CD4-positive, alpha-beta T cell treated with Interleukin-6 at 100 ng/mL for 8 hours (primary cell): ENCODE measurements around the gene TRUB1.

Experiments
- DNase-seq: peaks from one replicate; pipeline ENCODE4 v3.0.0-alpha.2; 2020; ENCODE audit warnings: mixed read lengths, low spot score

TRUB1 gene

GRCh38 chr10:114982989-114983388, 45.0 kb downstream of the TRUB1 start:
- DNase-seq, result no peak

DNA sequence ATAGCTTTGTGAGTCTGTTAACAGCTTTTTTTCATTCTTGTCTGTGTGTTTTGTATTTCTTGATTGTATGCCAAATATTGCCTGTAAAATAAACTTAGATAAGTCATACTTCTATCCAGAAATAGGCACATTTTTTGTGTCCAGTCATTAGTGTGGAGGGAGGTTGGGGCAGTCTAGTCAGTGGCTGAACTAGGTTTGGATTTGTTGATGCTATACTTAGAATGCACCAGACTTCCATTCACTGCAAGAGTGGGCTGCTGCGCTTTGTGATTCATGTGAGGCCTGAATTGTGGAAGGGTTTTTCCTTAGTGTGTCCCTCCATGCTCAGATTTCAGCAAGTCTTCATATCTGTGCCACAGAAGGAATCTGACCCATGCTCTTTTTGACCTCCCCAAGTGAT, 50.0 kb downstream of the TRUB1 start:
- DNase-seq, result no peak

GRCh38 chr10:114990586-114990985, 52.6 kb downstream of the TRUB1 start:
- no peak for DNase-seq

DNA sequence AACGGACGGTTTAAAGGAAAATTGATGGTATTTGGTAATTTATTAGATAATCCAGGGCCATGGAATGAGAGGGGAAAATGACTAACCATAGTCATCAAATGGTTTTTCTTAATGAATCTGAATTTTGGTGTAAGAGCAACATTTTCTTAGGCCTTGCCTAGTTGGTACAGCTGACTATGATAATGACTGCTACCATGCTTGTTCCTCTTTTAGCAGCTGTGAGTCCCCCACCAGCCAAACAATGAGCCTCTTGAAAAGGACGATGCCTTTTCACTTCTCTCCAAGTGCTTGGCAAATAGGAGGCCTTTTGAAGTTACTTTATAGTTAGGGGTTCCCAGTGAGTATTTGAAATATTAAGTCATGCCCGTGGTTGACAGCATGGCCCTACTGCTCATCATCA, 53.0 kb downstream of the TRUB1 start:
- no peak for DNase-seq

DNA sequence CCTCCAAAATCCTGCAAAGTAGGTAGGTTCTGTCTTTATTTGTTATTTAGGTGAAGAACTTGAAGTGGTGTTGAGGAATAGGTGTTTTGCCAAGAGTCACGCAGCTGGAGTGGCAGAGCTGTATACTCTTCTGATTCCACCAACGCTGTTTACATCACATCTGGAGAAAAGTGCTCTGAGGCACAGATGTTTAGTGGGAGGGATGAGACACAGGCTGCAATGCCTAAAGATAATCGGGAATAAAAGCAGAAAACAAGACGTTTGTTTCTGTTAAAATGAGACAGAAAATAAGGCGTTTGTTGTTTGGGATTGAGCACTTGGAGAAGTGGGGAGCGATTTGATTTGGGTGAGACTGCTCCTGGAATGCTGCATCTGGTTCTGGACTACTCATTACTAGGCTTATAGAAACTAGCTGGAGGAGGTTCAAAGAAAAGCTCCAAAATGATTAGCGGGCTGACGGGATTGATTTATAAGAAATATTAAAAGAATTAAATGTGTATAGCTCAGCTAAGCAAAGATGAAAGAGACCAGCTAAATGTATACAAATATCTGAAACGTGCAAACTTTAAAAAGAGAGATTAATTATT, 54.3 kb downstream of the TRUB1 start:
- no peak for DNase-seq

GRCh38 chr10:114995468-114996247, 57.7 kb downstream of the TRUB1 start:
- no peak for DNase-seq

- no peak for DNase-seq
These were observed 58.5 kb downstream of the TRUB1 start for GRCh38 chr10:114996542-114996941.

DNA sequence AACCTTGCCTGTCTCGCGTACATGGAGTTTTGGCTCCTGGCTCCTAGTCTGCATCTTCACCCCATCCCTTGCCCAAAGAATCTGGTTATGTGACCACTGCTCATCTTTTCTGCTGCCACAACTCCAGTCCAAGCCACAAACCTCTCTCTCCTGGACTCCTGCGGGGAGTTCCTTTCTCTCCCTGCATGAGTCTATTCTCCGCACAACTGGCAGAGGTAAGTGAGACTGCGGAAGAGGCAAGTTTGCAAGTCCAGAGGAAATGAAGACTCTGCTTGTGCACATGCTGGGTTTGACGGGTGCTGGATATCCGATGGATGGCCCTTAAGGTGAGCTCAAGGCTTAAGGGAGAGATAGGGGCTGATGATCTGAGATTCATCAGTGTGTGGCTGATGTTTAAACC, 61.0 kb downstream of the TRUB1 start:
- DNase-seq, result no peak

DNA sequence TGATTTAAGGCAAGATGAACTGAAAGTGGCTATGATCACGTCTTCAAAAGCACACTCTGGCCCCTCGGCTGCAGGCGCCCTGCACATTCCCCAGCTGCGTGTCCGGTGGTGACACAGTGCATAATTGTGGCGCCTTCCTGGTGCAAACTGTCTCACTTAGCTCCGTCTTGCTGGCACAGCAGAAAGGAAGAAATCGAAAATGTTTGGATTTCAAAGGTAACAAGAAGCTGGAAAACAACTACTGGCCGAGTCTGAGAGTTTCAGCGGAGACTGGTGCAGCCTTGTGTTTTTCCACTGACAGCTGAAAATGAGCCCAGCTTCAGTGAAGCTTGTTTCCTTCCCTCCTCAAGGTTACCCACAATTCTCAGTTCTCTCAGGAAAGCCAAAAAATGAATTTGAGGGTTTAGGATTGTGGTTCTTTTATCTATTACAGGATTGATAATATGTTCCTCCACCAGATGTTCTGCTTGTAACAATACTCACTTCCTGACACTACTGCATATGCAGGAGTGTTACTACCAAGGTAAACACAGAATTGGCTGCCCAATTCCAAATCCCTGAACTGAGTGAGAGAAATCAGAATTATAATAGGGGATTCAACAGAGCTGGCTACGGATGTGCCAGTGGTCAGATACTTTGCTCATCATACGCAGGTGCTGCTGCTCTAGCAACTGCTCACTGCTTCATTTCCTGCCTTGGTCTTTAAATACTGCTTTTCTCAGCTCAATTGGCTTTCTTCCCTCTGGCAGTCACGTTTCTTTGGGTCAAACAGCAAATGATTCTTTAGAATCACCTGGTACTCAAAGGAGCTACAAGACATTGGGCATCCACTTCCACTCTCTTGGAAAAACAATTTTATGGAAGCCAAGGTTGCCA, 63.7 kb downstream of the TRUB1 start:
- no peak for DNase-seq

DNA sequence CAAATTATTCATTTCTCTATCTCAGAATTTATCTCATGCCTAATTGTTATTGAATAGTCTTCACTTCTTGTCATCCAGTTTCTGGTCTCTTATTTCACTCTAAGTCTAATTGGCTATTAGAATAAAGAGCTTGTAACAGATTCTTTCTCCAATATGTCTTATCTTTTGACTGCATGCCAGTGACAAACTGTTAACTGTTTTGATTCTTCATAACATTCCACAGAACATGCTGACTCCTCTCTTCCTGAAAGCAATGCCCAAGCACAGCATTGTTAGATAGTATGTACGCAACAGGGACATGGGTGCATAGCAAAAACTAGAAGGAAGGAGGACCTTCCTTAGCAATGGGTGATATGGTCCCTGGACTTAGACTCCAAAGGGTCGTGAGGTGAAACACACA, 65.4 kb downstream of the TRUB1 start:
- DNase-seq, result no peak

DNA sequence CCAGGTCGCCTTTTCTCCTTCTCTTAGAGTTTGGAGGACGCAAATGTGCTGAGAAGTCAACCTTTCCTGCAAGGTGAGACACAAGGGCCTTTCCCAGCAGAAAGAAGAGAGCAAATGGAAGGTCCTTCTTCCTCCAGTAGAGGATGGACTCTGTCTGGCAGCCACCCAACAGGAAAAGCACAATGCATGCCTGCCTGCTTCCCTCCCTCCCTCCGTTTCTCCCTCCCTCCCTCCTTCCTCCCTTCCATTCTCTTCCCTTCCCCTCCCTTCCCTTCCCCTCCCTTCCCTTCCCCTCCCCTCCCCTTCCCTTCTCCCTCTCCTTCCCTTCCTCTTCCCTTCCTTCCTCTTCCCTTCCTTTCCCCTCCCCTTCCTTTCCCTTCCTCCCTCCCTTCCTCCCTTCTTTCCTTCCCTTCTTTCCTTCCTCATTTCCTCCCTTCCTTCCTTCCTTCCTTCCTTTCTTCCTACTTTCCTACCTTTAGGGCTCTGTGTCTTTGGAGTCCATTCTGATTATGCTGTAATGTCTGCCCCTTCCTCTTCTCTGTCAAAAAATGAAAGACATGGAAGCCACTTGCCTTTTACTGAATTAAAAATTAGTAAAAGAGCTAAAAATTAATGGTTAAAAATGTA, 66.4 kb downstream of the TRUB1 start:
- no peak for DNase-seq

DNA sequence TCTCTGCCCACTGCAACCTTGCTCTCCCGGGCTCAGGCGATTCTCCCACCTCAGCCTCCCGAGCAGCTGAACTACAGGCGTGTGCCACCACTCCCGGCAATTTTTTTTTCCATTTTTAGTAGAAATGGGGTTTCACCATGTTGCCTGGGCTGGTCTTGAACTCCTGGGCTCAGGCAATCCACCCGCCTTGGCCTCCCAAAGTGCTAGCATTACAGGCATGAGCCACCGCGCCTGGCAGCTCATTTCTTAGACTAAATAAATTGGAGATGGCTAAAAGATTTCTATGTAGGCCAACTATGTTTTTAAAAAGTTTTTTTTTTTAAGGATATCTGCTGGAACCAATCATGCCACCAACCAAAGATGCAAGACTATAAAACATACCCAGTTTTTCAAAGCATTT, 67.8 kb downstream of the TRUB1 start:
- no peak for DNase-seq

GRCh38 chr10:115018185-115018931, 80.4 kb downstream of the TRUB1 start:
- DNase-seq, result no peak

GRCh38 chr10:115020449-115020848, 82.5 kb downstream of the TRUB1 start:
- no peak for DNase-seq

- DNase-seq, result no peak
These were observed 84.7 kb downstream of the TRUB1 start for GRCh38 chr10:115022733-115023132.

DNA sequence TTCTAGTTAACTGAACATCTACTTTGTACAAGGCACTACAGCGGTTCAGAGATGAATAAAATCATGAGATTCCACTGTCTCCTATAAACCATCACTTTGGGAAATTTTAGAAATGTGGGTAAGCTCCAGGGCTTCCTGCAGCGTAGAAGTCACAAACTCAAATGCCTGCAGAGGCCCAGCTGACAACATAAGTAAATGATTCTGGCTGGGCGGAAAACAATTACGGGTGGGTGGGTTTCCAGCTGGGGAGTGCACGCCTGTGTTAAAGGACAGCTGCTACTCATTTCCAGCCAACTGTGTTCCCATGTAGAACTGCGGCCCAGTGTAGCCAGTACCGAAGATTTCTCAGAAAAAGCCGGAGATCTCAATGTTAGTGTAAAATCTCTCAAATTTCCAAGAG, 85.7 kb downstream of the TRUB1 start:
- no peak for DNase-seq

GRCh38 chr10:115024371-115024770, 86.4 kb downstream of the TRUB1 start:
- no peak for DNase-seq

DNA sequence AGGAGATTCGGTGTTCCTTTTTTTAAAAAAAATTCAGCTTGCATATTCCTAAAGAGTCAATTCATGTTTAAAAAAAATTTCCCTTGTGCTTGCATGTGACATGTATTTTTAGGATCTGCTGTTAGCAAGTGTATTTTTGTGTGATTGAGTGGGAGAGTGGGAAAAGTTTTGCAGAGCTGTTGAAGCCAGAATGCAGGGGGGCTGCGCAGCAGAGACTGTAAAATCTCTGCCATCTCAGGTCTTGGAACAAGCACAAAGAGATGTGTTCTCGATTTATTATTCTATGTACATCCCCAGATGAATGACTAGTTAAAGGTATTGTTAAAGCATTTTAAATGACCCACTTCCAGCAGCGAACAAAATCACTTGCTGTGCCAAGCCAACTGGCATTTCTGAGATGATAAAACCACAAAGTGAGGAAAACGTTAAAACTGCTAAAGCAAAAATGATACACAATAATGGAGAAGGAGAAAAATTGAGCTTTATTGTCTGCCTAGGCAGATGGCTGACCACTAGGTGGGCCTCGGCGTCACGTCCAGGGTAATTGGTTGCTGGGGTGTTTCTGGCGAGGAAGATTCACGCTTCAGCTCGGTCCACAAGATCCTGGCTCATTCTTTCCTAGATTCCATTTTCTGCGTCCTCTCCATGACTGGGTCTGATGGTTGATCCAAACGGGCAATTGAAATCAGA, 88.2 kb downstream of the TRUB1 start:
- no peak for DNase-seq

DNA sequence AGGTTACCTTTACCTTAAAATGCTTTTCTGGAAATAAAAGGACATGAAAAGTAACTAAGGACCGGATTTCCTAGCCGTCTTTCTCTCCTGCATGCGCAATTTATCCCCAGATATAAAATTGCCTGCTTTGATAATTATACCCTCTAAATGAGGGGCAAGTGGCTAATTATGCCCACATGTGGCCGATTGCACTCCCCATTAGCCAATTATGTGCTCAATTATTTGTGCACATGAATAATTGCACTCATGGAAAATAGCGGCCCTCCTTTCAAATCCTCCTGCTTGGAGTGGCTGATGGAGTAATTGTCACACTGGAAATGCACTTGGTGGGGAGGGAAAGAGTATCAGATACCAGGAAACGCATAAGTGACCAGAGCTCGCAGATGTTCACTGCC, 88.7 kb downstream of the TRUB1 start:
- no peak for DNase-seq
